HG03139 (cell line): ENCODE measurements around the gene TANGO6.

Experiments
- ATAC-seq: cut with Tn5 transposase; IDR thresholded peaks from one replicate; pipeline ENCODE4 v1.9.1; 2021; ENCODE audit not compliant: unreplicated experiment

Gene TANGO6

GRCh38 chr16:68999114-68999513 lies 155.8 kb downstream of the TANGO6 start:
- ATAC-seq: no peak

- ATAC-seq: no peak
Observed at GRCh38 chr16:69003500-69003899, 160.2 kb downstream of the TANGO6 start.

GRCh38 chr16:69005641-69006355 lies 162.5 kb downstream of the TANGO6 start:
- ATAC-seq: no peak

GRCh38 chr16:69012906-69013305 lies 169.6 kb downstream of the TANGO6 start:
- ATAC-seq: no peak

- no peak for ATAC-seq
Observed at GRCh38 chr16:69013991-69014390, 170.7 kb downstream of the TANGO6 start.

- no peak for ATAC-seq
Observed at GRCh38 chr16:69014811-69015210, 171.5 kb downstream of the TANGO6 start.

- ATAC-seq: no peak
Observed at GRCh38 chr16:69017036-69017783, 173.9 kb downstream of the TANGO6 start.

- no peak for ATAC-seq
Observed at GRCh38 chr16:69019811-69020210, 176.5 kb downstream of the TANGO6 start.

GRCh38 chr16:69029121-69029520 lies 185.8 kb downstream of the TANGO6 start:
- no peak for ATAC-seq

GRCh38 chr16:69031877-69032301 lies 188.6 kb downstream of the TANGO6 start:
- ATAC-seq: no peak

- no peak for ATAC-seq
Observed at GRCh38 chr16:69033151-69033949, 190.0 kb downstream of the TANGO6 start.

GRCh38 chr16:69035375-69035774 lies 192.0 kb downstream of the TANGO6 start:
- ATAC-seq: no peak

- ATAC-seq: no peak
Observed at GRCh38 chr16:69036399-69037091, 193.2 kb downstream of the TANGO6 start.

GRCh38 chr16:69037373-69038160 lies 194.2 kb downstream of the TANGO6 start:
- no peak for ATAC-seq

GRCh38 chr16:69039333-69039941 lies 196.1 kb downstream of the TANGO6 start:
- ATAC-seq: no peak

- ATAC-seq: no peak
Observed at GRCh38 chr16:69040144-69040909, 197.0 kb downstream of the TANGO6 start.

- no peak for ATAC-seq
Observed at GRCh38 chr16:69048328-69049120, 205.2 kb downstream of the TANGO6 start.

GRCh38 chr16:69049146-69049545 lies 205.8 kb downstream of the TANGO6 start:
- no peak for ATAC-seq
